Measurements from ENCODE around the gene INPP5A.
A peak's percentile ranks its signal among the peaks of the same experiment; 100 is the strongest.
"Not testable (repeated sequence)": the region's sequence is repeated elsewhere in the genome, so short reads cannot be mapped to it uniquely, and the experiment has no call there.

Gene INPP5A

GRCh38 chr10:132679217-132679595 lies 141.6 kb downstream of the INPP5A start:
- Histone ChIP-seq H3K9ac (ENCODE audit: low read depth in 1 of 2, low read length in 2 of 2) (no peak overlapping the region), H3K4me1 (ENCODE audit: control insufficient read depth in 2 of 2, insufficient read depth in 2 of 2, low read length in 2 of 2) (peaks cover 2% of the 10 kb centered on the region in 2 donors), H3K36me3 (ENCODE audit: control insufficient read depth in 2 of 2, insufficient read depth in 2 of 2, low read length in 2 of 2) (no peaks in the 10 kb centered on the region), H3K4me3 (ENCODE audit: low read length in 2 of 2) (no peak overlapping the region), H3K9me3 (ENCODE audit: control insufficient read depth in 2 of 2, low read length in 2 of 2) (no peaks in the 10 kb centered on the region), H3K27ac (ENCODE audit: low read depth in 2 of 2, low read length in 2 of 2) (no peak overlapping the region), H3K27me3 (ENCODE audit: control insufficient read depth in 2 of 2, insufficient read depth in 2 of 2, low read length in 2 of 2) (no peaks in the 10 kb centered on the region)

- Histone ChIP-seq H3K36me3 (ENCODE audit: control insufficient read depth in 2 of 2, insufficient read depth in 2 of 2, low read length in 2 of 2) (no peaks in the 10 kb centered on the region), H3K27me3 (ENCODE audit: control insufficient read depth in 2 of 2, insufficient read depth in 2 of 2, low read length in 2 of 2) (no peaks in the 10 kb centered on the region), H3K9ac (ENCODE audit: low read depth in 1 of 2, low read length in 2 of 2) (no peak overlapping the region), H3K4me3 (ENCODE audit: low read length in 2 of 2) (no peak overlapping the region), H3K9me3 (ENCODE audit: control insufficient read depth in 2 of 2, low read length in 2 of 2) (no peaks in the 10 kb centered on the region), H3K4me1 (ENCODE audit: control insufficient read depth in 2 of 2, insufficient read depth in 2 of 2, low read length in 2 of 2) (peaks cover 6% of the 10 kb centered on the region in 2 donors), H3K27ac (ENCODE audit: low read depth in 2 of 2, low read length in 2 of 2) (no peak overlapping the region)
Observed at GRCh38 chr10:132679640-132680039, 142.1 kb downstream of the INPP5A start.

- not testable (repeated sequence) for H3K27me3 ChIP-seq (ENCODE audit: control insufficient read depth in 2 of 2, insufficient read depth in 2 of 2, low read length in 2 of 2); H3K9me3 ChIP-seq (ENCODE audit: control insufficient read depth in 2 of 2, low read length in 2 of 2); H3K4me3 ChIP-seq (ENCODE audit: low read length in 2 of 2); H3K9ac ChIP-seq (ENCODE audit: low read depth in 1 of 2, low read length in 2 of 2); H3K27ac ChIP-seq (ENCODE audit: low read depth in 2 of 2, low read length in 2 of 2); H3K36me3 ChIP-seq (ENCODE audit: control insufficient read depth in 2 of 2, insufficient read depth in 2 of 2, low read length in 2 of 2)
- peaks cover 14 to 17% of the 10 kb centered on the region in 2 donors for H3K4me1 ChIP-seq (ENCODE audit: control insufficient read depth in 2 of 2, insufficient read depth in 2 of 2, low read length in 2 of 2)
Observed at GRCh38 chr10:132680741-132681140, 143.2 kb downstream of the INPP5A start.

DNA sequence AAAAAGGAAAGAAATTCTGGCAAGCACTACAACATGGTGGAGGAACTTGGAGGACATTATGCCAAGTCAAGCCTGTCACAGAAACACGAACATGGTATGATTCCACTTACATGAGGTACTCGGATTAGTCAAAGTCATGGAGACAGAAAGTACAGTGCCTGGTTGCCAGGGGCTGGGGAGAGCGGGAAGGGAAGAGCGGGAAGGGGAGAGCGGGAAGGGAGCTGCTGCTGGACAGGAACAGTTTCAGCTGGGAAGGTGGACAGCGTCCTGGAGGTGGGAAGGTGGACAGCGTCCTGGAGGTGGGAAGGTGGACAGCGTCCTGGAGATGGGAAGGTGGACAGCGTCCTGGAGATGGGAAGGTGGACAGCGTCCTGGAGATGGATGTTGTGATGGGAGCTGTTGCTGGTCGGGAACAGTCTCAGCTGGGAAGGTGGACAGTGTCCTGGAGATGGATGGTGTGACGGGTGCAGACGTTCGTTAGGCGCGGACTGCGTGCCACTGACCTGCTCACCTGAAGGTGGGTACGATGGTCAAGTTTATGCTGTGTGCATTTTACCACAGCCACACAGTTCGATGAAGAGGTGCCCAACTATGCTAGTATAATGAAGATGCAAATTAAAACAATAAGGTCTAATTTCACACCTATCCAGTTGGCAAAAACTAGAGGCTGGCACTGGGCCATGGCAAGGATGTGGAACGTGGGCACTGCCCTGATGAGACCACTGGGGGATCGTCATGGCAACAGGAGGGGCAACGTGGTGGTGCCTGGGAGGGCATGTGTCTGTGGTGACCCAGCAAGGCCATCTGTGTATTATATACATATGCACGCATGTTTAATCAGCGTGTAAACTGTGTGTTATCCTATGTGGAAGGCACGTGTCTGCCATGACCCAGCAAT lies 144.5 kb downstream of the INPP5A start:
- Histone ChIP-seq H3K4me1 (ENCODE audit: control insufficient read depth in 2 of 2, insufficient read depth in 2 of 2, low read length in 2 of 2) (peaks cover 14 to 18% of the 10 kb centered on the region in 2 donors), H3K9me3 (ENCODE audit: control insufficient read depth in 2 of 2, low read length in 2 of 2) (no peaks in the 10 kb centered on the region), H3K4me3 (ENCODE audit: low read length in 2 of 2) (no peak overlapping the region), H3K9ac (ENCODE audit: low read depth in 1 of 2, low read length in 2 of 2) (no peak overlapping the region), H3K27ac (ENCODE audit: low read depth in 2 of 2, low read length in 2 of 2) (no peak overlapping the region), H3K27me3 (ENCODE audit: control insufficient read depth in 2 of 2, insufficient read depth in 2 of 2, low read length in 2 of 2) (no peaks in the 10 kb centered on the region), H3K36me3 (ENCODE audit: control insufficient read depth in 2 of 2, insufficient read depth in 2 of 2, low read length in 2 of 2) (no peaks in the 10 kb centered on the region)

DNA sequence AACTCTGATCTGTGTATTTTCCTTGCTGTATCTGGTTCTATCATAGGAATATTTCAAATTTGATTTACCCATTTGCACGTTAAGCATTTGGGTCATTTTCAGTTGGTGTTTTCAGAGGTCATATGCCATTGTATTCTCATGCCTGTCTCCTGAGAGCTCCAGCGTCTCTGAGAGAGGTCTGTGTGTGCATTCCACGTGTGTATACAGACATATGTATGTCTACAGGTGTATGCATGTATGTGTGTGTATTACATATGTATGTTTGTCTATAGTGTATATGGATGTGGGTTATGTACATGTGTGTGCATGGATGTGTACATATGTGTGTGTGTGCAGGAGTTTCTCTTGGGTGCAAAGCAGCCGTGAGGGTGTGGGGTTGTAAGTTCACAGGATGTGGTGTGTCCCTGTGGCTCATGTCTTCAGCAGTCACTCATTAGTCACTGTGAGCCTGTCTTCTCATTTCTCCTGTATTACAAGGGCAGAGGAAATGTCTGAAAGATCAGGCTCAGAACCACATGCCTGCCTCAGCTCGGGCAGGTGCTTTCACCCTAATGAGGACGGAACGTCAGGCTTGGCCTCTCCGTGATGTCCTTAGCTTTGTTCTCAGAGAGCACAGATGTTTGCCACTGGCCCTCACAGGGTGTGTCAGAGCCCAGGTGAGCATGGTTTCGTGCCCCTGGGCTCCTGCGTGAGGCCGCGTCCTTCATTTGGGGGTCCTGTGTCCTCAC lies 146.7 kb downstream of the INPP5A start:
- Histone ChIP-seq H3K27ac (ENCODE audit: low read depth in 2 of 2, low read length in 2 of 2) (no peak overlapping the region), H3K9ac (ENCODE audit: low read depth in 1 of 2, low read length in 2 of 2) (no peak overlapping the region)

DNA sequence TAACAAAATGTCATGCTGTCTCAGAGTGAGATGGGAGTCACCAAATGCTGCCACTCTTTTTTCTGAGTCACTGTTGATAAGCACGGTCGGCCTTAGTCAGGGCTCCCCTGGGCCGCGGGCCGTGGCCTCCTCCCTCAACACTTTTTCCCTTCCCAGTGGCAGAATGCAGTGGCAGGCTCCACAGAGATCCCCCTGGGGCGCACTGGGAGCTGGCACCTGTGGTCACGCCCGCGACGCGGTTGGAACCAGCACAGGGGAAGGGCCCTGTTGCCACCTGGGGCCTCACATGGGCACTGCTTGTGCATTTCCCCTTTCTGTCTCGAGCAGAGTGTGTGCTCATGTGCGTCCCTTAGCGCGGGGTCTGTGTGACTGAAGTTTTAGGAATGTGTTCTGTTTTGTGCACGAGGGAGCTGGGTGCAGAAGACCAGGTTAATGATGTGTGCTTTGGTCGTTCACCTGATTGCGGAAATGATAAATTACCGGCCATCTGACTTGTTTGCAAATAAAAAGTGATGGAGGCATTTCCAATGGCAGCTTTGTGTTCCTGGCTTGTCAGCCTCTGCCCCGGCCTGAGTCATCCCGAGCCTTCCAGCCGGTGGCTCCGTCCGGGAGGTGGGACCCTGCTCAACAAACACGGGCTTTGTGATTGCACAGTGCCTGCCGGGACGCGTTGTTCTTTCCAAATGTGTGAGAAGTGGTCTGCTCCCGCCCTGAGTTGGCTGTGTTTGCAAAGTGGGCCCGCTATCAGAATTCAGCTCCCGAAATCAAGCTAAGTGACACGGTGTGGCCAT lies 147.7 kb downstream of the INPP5A start:
- H3K4me1 ChIP-seq (ENCODE audit: control insufficient read depth in 2 of 2, insufficient read depth in 2 of 2, low read length in 2 of 2) = peaks cover 14 to 18% of the 10 kb centered on the region in 2 donors
- H3K9ac ChIP-seq (ENCODE audit: low read depth in 1 of 2, low read length in 2 of 2) = no peak overlapping the region

More for the DNA sequence above, 146.7 kb downstream of the INPP5A start:
- Histone ChIP-seq H3K9me3 (ENCODE audit: control insufficient read depth in 2 of 2, low read length in 2 of 2) (no peaks in the 10 kb centered on the region), H3K36me3 (ENCODE audit: control insufficient read depth in 2 of 2, insufficient read depth in 2 of 2, low read length in 2 of 2) (no peaks in the 10 kb centered on the region), H3K27me3 (ENCODE audit: control insufficient read depth in 2 of 2, insufficient read depth in 2 of 2, low read length in 2 of 2) (no peaks in the 10 kb centered on the region), H3K4me3 (ENCODE audit: low read length in 2 of 2) (no peak overlapping the region), H3K4me1 (ENCODE audit: control insufficient read depth in 2 of 2, insufficient read depth in 2 of 2, low read length in 2 of 2) (peaks cover 14 to 18% of the 10 kb centered on the region in 2 donors)

DNA sequence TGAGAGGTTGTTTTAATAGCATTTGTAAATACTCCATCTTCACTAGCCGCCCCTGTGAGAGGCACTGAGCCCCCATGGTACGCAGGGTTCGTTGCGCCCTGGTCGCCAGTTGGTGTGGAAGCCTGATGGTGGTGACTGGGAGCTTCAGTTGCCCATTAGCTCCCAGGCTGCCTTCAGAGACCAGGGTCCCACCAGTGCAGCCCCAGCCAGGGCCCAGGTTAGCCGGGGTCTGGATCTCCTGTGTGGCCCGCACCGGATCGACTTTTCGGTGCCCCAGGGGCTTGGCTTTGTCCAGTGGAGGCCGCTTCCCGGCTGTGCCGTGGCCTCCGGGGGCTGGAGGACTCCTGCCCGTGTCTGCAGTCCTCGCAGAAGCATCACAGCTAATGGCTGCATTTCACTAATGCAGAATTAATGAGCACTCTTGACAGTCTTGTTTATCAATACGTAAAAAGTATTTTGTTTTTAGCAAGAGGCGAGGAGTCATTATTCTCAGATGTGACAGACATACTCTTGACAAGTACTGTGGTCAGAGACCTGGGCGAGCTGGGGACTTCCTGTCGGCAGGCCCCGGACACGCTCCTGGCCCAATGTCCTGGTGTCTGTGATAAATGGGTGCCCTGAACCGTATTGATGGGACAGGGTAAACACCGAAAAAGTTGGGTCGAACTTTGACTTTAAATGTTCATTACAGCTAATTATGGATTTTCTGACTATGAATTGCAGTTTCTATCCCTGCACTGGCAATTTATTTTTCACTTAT lies 148.5 kb downstream of the INPP5A start:
- Histone ChIP-seq H3K27ac (ENCODE audit: low read depth in 2 of 2, low read length in 2 of 2) (peak overlapping the region in 1 of 2 donors; percentile 52), H3K4me1 (ENCODE audit: control insufficient read depth in 2 of 2, insufficient read depth in 2 of 2, low read length in 2 of 2) (peaks cover 14 to 18% of the 10 kb centered on the region in 2 donors), H3K27me3 (ENCODE audit: control insufficient read depth in 2 of 2, insufficient read depth in 2 of 2, low read length in 2 of 2) (no peaks in the 10 kb centered on the region), H3K9ac (ENCODE audit: low read depth in 1 of 2, low read length in 2 of 2) (no peak overlapping the region), H3K4me3 (ENCODE audit: low read length in 2 of 2) (no peak overlapping the region), H3K36me3 (ENCODE audit: control insufficient read depth in 2 of 2, insufficient read depth in 2 of 2, low read length in 2 of 2) (peaks cover 3 to 6% of the 10 kb centered on the region in 2 donors), H3K9me3 (ENCODE audit: control insufficient read depth in 2 of 2, low read length in 2 of 2) (no peaks in the 10 kb centered on the region)

More for the DNA sequence above, 147.7 kb downstream of the INPP5A start:
- no peaks in the 10 kb centered on the region for H3K36me3 ChIP-seq (ENCODE audit: control insufficient read depth in 2 of 2, insufficient read depth in 2 of 2, low read length in 2 of 2)
- H3K27ac ChIP-seq (ENCODE audit: low read depth in 2 of 2, low read length in 2 of 2) = peak overlapping the region; percentile 43 to 52
- no peaks in the 10 kb centered on the region for H3K27me3 ChIP-seq (ENCODE audit: control insufficient read depth in 2 of 2, insufficient read depth in 2 of 2, low read length in 2 of 2)
- no peaks in the 10 kb centered on the region for H3K9me3 ChIP-seq (ENCODE audit: control insufficient read depth in 2 of 2, low read length in 2 of 2)
- H3K4me3 ChIP-seq (ENCODE audit: low read length in 2 of 2) = peak overlapping the region in 1 of 2 donors; percentile 6

GRCh38 chr10:132687181-132687892 lies 149.8 kb downstream of the INPP5A start:
- Histone ChIP-seq H3K9me3 (ENCODE audit: control insufficient read depth in 2 of 2, low read length in 2 of 2) (no peaks in the 10 kb centered on the region), H3K27ac (ENCODE audit: low read depth in 2 of 2, low read length in 2 of 2) (no peak overlapping the region), H3K9ac (ENCODE audit: low read depth in 1 of 2, low read length in 2 of 2) (no peak overlapping the region), H3K36me3 (ENCODE audit: control insufficient read depth in 2 of 2, insufficient read depth in 2 of 2, low read length in 2 of 2) (peaks cover 3 to 10% of the 10 kb centered on the region in 2 donors), H3K4me1 (ENCODE audit: control insufficient read depth in 2 of 2, insufficient read depth in 2 of 2, low read length in 2 of 2) (peaks cover 14 to 18% of the 10 kb centered on the region in 2 donors), H3K4me3 (ENCODE audit: low read length in 2 of 2) (no peak overlapping the region), H3K27me3 (ENCODE audit: control insufficient read depth in 2 of 2, insufficient read depth in 2 of 2, low read length in 2 of 2) (no peaks in the 10 kb centered on the region)
